HEK293 (cell line): ENCODE measurements around the gene RTCA.
"Not testable (repeated sequence)": the region's sequence is repeated elsewhere in the genome, so short reads cannot be mapped to it uniquely, and the experiment has no call there.

ENCODE experiments used
- CTCF ChIA-PET: fragments of 350-600 bp; formaldehyde crosslinking; extraction: SDS; loops from one replicate; lab custom pipeline; 2021; ENCODE audit warnings: antibody characterized with exemption; lab: Yijun Ruan, JAX
- POLR2A ChIA-PET: fragments of 300-600 bp; formaldehyde crosslinking; extraction: SDS; loops from one replicate; lab custom pipeline; 2020; ENCODE audit warnings: antibody characterized with exemption, inconsistent platforms; lab: Yijun Ruan, JAX
- H3K27ac ChIP-seq: fragments of 200-500 bp; sonication (Bioruptor generic); 2 replicates; pipeline ENCODE4 v1.5.1; 2014; ENCODE audit warnings: low read depth, low read length, control low read depth, inconsistent platforms; ENCODE audit errors: extremely low read depth
- H3K36me3 ChIP-seq, 2 experiments: fragments of 200-500 bp in 1 of 2; sonication (Bioruptor generic) in 1 of 2; 1 replicate in 1 of 2; 2 replicates in 1 of 2; pipeline ENCODE4 v1.5.1; 2014 to 2017; ENCODE audit warnings: inconsistent platforms in 2 of 2, low read length in 2 of 2; ENCODE audit not compliant: control insufficient read depth in 2 of 2, insufficient read depth in 1 of 2
- H3K4me1 ChIP-seq: fragments of 200-500 bp; sonication (Bioruptor generic); 2 replicates; pipeline ENCODE4 v1.5.1; 2014; ENCODE audit warnings: mild to moderate bottlenecking, low read length, inconsistent platforms; ENCODE audit not compliant: control insufficient read depth, insufficient read depth
- H3K4me3 ChIP-seq: 2 replicates; pipeline ENCODE4 v1.5.1; 2011; ENCODE audit warnings: low read depth, mild to moderate bottlenecking, control low read depth, low read length, moderate library complexity
- H3K9me3 ChIP-seq: fragments of 200-500 bp; sonication (Bioruptor generic); 2 replicates; pipeline ENCODE4 v1.5.1; 2014; ENCODE audit warnings: low read depth, low read length, inconsistent platforms; ENCODE audit not compliant: control insufficient read depth, insufficient read depth
- GLIS1 ChIP-seq: fragments of 450-650 bp; formaldehyde crosslinking; IDR thresholded peaks from 2 replicates; pipeline ENCODE4 v1.5.1; 2016; ENCODE audit warnings: missing biosample characterization, missing genetic modification characterization
- KLF16 ChIP-seq: fragments of 450-650 bp; formaldehyde crosslinking; IDR thresholded peaks from 2 replicates; pipeline ENCODE4 v1.5.1; 2017; ENCODE audit warnings: missing biosample characterization, missing genetic modification characterization
- SCRT1 ChIP-seq: fragments of 450-650 bp; formaldehyde crosslinking; IDR thresholded peaks from 2 replicates; pipeline ENCODE4 v1.5.1; 2016; ENCODE audit warnings: missing biosample characterization, missing genetic modification characterization, borderline replicate concordance
- ZBTB17 ChIP-seq: fragments of 450-650 bp; formaldehyde crosslinking; IDR thresholded peaks from 2 replicates; pipeline ENCODE4 v1.5.1; 2016; ENCODE audit warnings: missing biosample characterization, missing genetic modification characterization
- ZBTB7A ChIP-seq: fragments of 450-650 bp; formaldehyde crosslinking; IDR thresholded peaks from 2 replicates; pipeline ENCODE4 v1.5.1; 2016; ENCODE audit warnings: low read depth, missing biosample characterization, missing genetic modification characterization
- ZBTB8A ChIP-seq: fragments of 450-650 bp; formaldehyde crosslinking; IDR thresholded peaks from 2 replicates; pipeline ENCODE4 v1.5.1; 2016; ENCODE audit warnings: missing biosample characterization, missing genetic modification characterization
- ZFP41 ChIP-seq: fragments of 450-650 bp; formaldehyde crosslinking; IDR thresholded peaks from 2 replicates; pipeline ENCODE4 v1.5.1; 2016; ENCODE audit warnings: missing biosample characterization, missing genetic modification characterization, borderline replicate concordance
- ZNF146 ChIP-seq: fragments of 450-650 bp; formaldehyde crosslinking; IDR thresholded peaks from 2 replicates; pipeline ENCODE4 v1.5.1; 2016; ENCODE audit warnings: missing biosample characterization, missing genetic modification characterization
- ZNF341 ChIP-seq: fragments of 450-650 bp; formaldehyde crosslinking; IDR thresholded peaks from 2 replicates; pipeline ENCODE4; 2016; ENCODE audit warnings: low read depth, missing biosample characterization, missing genetic modification characterization
- ZNF529 ChIP-seq: fragments of 450-650 bp; formaldehyde crosslinking; IDR thresholded peaks from 2 replicates; pipeline ENCODE4 v1.5.1; 2017; ENCODE audit warnings: missing genetic modification characterization, missing biosample characterization; ENCODE audit not compliant: insufficient replicate concordance
- ZNF548 ChIP-seq: fragments of 450-650 bp; formaldehyde crosslinking; IDR thresholded peaks from 2 replicates; pipeline ENCODE4 v1.5.1; 2016; ENCODE audit warnings: missing biosample characterization, missing genetic modification characterization
- ZNF558 ChIP-seq: fragments of 450-650 bp; formaldehyde crosslinking; IDR thresholded peaks from 2 replicates; pipeline ENCODE4 v1.5.1; 2016; ENCODE audit warnings: missing biosample characterization, missing genetic modification characterization
- ZNF629 ChIP-seq: fragments of 450-650 bp; formaldehyde crosslinking; IDR thresholded peaks from 2 replicates; pipeline ENCODE4 v1.5.1; 2017; ENCODE audit warnings: missing biosample characterization, missing genetic modification characterization
- ZNF792 ChIP-seq: fragments of 450-650 bp; formaldehyde crosslinking; IDR thresholded peaks from 2 replicates; pipeline ENCODE4 v1.5.1; 2016; ENCODE audit warnings: missing biosample characterization, missing genetic modification characterization
- ZNF837 ChIP-seq: fragments of 450-650 bp; formaldehyde crosslinking; IDR thresholded peaks from 2 replicates; pipeline ENCODE4 v1.5.1; 2016; ENCODE audit warnings: missing biosample characterization, missing genetic modification characterization
- TF ChIP-seq, protein P1 (sequence below): fragments of 450-650 bp; formaldehyde crosslinking; IDR thresholded peaks from 2 replicates; pipeline ENCODE4 v1.5.1; 2016; ENCODE audit warnings: missing biosample characterization, missing genetic modification characterization
- TF ChIP-seq, protein P2 (sequence below): fragments of 450-650 bp; formaldehyde crosslinking; IDR thresholded peaks from 2 replicates; pipeline ENCODE4 v1.5.1; 2016; ENCODE audit warnings: missing biosample characterization, missing genetic modification characterization, borderline replicate concordance
- TF ChIP-seq, protein P3 (sequence below): fragments of 450-650 bp; formaldehyde crosslinking; IDR thresholded peaks from 2 replicates; pipeline ENCODE4 v1.5.1; 2017; ENCODE audit warnings: missing biosample characterization, missing genetic modification characterization
- TF ChIP-seq, protein P4 (sequence below): fragments of 450-650 bp; formaldehyde crosslinking; IDR thresholded peaks from 2 replicates; pipeline ENCODE4 v1.5.1; 2016; ENCODE audit warnings: missing biosample characterization, missing genetic modification characterization
- TF ChIP-seq, protein P5 (sequence below): fragments of 450-650 bp; formaldehyde crosslinking; IDR thresholded peaks from 2 replicates; pipeline ENCODE4 v1.5.1; 2016; ENCODE audit warnings: missing biosample characterization, missing genetic modification characterization
- TF ChIP-seq, protein P6 (sequence below): fragments of 450-650 bp; formaldehyde crosslinking; IDR thresholded peaks from 2 replicates; pipeline ENCODE4 v1.5.1; 2017; ENCODE audit warnings: missing biosample characterization, missing genetic modification characterization

Gene RTCA

DNA sequence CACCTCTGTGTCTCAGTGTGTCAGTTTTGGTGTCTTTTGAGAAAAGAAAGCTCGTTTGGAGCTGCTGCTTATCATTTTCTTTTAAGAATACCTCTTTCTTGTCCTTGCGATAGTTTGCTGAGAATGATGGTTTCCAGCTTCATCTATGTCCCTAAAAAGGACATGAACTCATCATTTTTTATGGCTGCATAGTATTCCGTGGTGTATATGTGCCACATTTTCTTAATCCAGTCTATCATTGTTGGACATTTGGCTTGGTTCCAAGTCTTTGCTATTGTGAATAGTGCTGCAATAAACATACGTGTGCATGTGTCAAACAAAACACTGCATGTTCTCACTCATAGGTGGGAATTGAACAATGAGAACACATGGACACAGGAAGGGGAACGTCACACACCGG lies 73.7 kb downstream of the RTCA start:
- H3K4me3 ChIP-seq, H3K4me1 ChIP-seq, CTCF ChIA-PET, H3K9me3 ChIP-seq, H3K36me3 ChIP-seq, H3K27ac ChIP-seq: not testable (repeated sequence)
- POLR2A ChIA-PET = interaction anchor here (1.2 kb wide), 1 partner anchor 13 kb away, joined by 3 read pairs; the partner anchor contains the start of gene CDC14A
- TF ChIP-seq ZNF146 = peak; percentile 89
- TF ChIP-seq, protein P1, sequence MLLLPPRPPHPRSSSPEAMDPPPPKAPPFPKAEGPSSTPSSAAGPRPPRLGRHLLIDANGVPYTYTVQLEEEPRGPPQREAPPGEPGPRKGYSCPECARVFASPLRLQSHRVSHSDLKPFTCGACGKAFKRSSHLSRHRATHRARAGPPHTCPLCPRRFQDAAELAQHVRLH (tag by site-specific recombination) = peak; percentile 55; the same call in 1 of the 2 replicates
- TF ChIP-seq, all 188 proteins: peak for 2; not testable (repeated sequence) for 186

DNA sequence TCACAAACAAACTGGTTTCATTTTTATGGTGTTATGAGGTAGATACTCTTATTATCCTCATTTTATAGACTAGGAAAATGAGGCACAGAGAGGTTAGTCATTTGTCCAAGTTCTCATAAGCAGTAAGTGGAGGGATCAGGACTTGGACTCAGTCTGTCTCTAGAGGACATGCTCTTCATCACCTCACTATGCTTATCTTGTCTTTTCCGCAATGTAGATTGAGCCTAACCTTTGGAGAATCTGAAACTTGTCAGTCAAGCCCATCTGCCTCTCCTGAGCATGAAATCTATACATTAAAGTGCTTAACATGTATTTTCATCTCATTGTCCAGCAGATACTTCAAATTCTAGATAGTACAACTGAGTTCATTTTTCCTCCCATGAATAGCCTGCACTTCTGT lies 74.5 kb downstream of the RTCA start:
- Histone ChIP-seq H3K36me3 (no peaks in the 10 kb centered on the region), H3K4me1 (no peaks in the 10 kb centered on the region), H3K9me3 (no peaks in the 10 kb centered on the region), H3K4me3 (no peak overlapping the region), H3K27ac (no peak overlapping the region)
- CTCF ChIA-PET = no interaction called here
- TF ChIP-seq ZBTB8A (no peak), ZNF146 (no peak), ZNF558 (tag by site-specific recombination) (no peak), ZNF341 (tag by site-specific recombination) (no peak)
- TF ChIP-seq, all 188 proteins: peak for 0
- POLR2A ChIA-PET = no interaction called here

DNA sequence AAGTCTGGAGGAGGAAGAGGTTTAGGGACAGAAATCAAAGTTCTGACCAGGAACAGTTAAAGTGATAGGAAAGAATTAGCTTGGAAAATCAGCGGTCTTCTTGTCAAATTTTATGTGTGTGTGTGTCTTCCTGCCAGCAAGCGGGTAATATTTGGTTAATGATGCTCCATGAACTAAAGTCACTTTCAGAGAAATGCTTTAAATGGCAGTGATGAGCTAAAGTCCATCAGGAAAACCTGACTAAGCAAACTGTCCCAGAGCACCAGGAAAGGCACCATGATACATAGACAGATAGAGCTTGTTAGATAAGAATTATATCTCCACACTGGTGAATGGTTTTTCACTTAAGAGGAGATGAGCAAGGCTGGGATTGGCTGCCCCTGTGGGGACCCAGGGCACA lies 76.3 kb downstream of the RTCA start:
- Histone ChIP-seq H3K4me1 (no peaks in the 10 kb centered on the region), H3K27ac (no peak overlapping the region), H3K9me3 (no peaks in the 10 kb centered on the region), H3K4me3 (no peak overlapping the region), H3K36me3 (no peaks in the 10 kb centered on the region)
- ChIA-PET POLR2A (no interaction called here), CTCF (interaction anchor here (0.6 kb wide), 1 partner anchor 1226 kb away, joined by 3 read pairs; no protein-coding TSS in a partner anchor)
- no peak for TF ChIP-seq ZNF792 (tag by site-specific recombination)
- TF ChIP-seq ZBTB17 (tag by site-specific recombination) = no peak
- TF ChIP-seq, protein P2, sequence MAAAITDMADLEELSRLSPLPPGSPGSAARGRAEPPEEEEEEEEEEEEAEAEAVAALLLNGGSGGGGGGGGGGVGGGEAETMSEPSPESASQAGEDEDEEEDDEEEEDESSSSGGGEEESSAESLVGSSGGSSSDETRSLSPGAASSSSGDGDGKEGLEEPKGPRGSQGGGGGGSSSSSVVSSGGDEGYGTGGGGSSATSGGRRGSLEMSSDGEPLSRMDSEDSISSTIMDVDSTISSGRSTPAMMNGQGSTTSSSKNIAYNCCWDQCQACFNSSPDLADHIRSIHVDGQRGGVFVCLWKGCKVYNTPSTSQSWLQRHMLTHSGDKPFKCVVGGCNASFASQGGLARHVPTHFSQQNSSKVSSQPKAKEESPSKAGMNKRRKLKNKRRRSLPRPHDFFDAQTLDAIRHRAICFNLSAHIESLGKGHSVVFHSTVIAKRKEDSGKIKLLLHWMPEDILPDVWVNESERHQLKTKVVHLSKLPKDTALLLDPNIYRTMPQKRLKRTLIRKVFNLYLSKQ (tag by site-specific recombination) = no peak
- no peak for TF ChIP-seq SCRT1 (tag by site-specific recombination)
- TF ChIP-seq GLIS1 (tag by site-specific recombination) = no peak
- no peak for TF ChIP-seq ZNF629 (tag by site-specific recombination)
- no peak for TF ChIP-seq ZNF837 (tag by site-specific recombination)
- TF ChIP-seq, protein P1 (tag by site-specific recombination) = no peak
- TF ChIP-seq, protein P3, sequence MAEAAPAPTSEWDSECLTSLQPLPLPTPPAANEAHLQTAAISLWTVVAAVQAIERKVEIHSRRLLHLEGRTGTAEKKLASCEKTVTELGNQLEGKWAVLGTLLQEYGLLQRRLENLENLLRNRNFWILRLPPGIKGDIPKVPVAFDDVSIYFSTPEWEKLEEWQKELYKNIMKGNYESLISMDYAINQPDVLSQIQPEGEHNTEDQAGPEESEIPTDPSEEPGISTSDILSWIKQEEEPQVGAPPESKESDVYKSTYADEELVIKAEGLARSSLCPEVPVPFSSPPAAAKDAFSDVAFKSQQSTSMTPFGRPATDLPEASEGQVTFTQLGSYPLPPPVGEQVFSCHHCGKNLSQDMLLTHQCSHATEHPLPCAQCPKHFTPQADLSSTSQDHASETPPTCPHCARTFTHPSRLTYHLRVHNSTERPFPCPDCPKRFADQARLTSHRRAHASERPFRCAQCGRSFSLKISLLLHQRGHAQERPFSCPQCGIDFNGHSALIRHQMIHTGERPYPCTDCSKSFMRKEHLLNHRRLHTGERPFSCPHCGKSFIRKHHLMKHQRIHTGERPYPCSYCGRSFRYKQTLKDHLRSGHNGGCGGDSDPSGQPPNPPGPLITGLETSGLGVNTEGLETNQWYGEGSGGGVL = no peak
- no peak for TF ChIP-seq ZBTB7A (tag by site-specific recombination)
- TF ChIP-seq, protein P4, sequence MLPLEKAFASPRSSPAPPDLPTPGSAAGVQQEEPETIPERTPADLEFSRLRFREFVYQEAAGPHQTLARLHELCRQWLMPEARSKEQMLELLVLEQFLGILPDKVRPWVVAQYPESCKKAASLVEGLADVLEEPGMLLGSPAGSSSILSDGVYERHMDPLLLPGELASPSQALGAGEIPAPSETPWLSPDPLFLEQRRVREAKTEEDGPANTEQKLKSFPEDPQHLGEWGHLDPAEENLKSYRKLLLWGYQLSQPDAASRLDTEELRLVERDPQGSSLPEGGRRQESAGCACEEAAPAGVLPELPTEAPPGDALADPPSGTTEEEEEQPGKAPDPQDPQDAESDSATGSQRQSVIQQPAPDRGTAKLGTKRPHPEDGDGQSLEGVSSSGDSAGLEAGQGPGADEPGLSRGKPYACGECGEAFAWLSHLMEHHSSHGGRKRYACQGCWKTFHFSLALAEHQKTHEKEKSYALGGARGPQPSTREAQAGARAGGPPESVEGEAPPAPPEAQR (tag by site-specific recombination) = no peak
- no peak for TF ChIP-seq ZNF529
- TF ChIP-seq, protein P5, sequence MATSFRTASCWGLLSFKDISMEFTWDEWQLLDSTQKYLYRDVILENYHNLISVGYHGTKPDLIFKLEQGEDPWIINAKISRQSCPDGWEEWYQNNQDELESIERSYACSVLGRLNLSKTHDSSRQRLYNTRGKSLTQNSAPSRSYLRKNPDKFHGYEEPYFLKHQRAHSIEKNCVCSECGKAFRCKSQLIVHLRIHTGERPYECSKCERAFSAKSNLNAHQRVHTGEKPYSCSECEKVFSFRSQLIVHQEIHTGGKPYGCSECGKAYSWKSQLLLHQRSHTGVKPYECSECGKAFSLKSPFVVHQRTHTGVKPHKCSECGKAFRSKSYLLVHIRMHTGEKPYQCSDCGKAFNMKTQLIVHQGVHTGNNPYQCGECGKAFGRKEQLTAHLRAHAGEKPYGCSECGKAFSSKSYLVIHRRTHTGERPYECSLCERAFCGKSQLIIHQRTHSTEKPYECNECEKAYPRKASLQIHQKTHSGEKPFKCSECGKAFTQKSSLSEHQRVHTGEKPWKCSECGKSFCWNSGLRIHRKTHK (tag by site-specific recombination) = no peak
- no peak for TF ChIP-seq ZNF548 (tag by site-specific recombination)
- TF ChIP-seq, protein P6, sequence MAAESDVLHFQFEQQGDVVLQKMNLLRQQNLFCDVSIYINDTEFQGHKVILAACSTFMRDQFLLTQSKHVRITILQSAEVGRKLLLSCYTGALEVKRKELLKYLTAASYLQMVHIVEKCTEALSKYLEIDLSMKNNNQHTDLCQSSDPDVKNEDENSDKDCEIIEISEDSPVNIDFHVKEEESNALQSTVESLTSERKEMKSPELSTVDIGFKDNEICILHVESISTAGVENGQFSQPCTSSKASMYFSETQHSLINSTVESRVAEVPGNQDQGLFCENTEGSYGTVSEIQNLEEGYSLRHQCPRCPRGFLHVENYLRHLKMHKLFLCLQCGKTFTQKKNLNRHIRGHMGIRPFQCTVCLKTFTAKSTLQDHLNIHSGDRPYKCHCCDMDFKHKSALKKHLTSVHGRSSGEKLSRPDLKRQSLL = no peak
- no peak for TF ChIP-seq ZFP41 (tag by site-specific recombination)
- no peak for TF ChIP-seq KLF16 (tag by site-specific recombination)
